SHP77 (cell line): ENCODE data around the gene CTBS.
"Not testable (repeated sequence)": the region's sequence is repeated elsewhere in the genome, so short reads cannot be mapped to it uniquely, and the experiment has no call there.

Experiments used
- DNase-seq, 2 experiments: peaks; one replicate each; lab custom pipeline; 2025; lab: John Stamatoyannopoulos, UW

Gene CTBS

GRCh38 chr1:84573967-84574842 is at the start of gene CTBS:
CTBS (minus strand) TSS chr1:84574440; CDS start chr1:84574415, 25 bp downstream.
- peak; percentile 76 to 83 for DNase-seq

GRCh38 chr1:84621553-84621952 is 47.3 kb upstream of the CTBS start:
- DNase-seq: no peak

GRCh38 chr1:84620720-84621313 is 46.6 kb upstream of the CTBS start:
- peak; percentile 86 to 88 for DNase-seq

- peak; percentile 6 to 10 for DNase-seq
Measured at GRCh38 chr1:84619383-84620102, 45.3 kb upstream of the CTBS start.

GRCh38 chr1:84617349-84617748 is 43.1 kb upstream of the CTBS start:
- DNase-seq: no peak

GRCh38 chr1:84615790-84616189 is 41.5 kb upstream of the CTBS start:
- DNase-seq: no peak

GRCh38 chr1:84613887-84614286 is 39.6 kb upstream of the CTBS start:
- no peak for DNase-seq

GRCh38 chr1:84613026-84613425 is 38.8 kb upstream of the CTBS start:
- DNase-seq: no peak

- DNase-seq: no peak
Measured at GRCh38 chr1:84611796-84612195, 37.6 kb upstream of the CTBS start.

GRCh38 chr1:84611091-84611490 is 36.9 kb upstream of the CTBS start:
- no peak for DNase-seq

GRCh38 chr1:84606977-84607376 is 32.7 kb upstream of the CTBS start:
- DNase-seq: no peak

GRCh38 chr1:84605157-84605556 is 30.9 kb upstream of the CTBS start:
- DNase-seq: no peak

- DNase-seq: peak; percentile 83 to 87
Measured at GRCh38 chr1:84603941-84604830, 29.9 kb upstream of the CTBS start.

GRCh38 chr1:84603223-84603622 is 29.0 kb upstream of the CTBS start:
- DNase-seq: no peak

GRCh38 chr1:84600796-84601195 is 26.6 kb upstream of the CTBS start:
- no peak for DNase-seq

- no peak for DNase-seq
Measured at GRCh38 chr1:84598846-84599741, 24.9 kb upstream of the CTBS start.

GRCh38 chr1:84598418-84598817 is 24.2 kb upstream of the CTBS start:
- no peak for DNase-seq

- no peak for DNase-seq
Measured at GRCh38 chr1:84597011-84597410, 22.8 kb upstream of the CTBS start.

GRCh38 chr1:84594959-84595358 is 20.7 kb upstream of the CTBS start:
- not testable (repeated sequence) for DNase-seq

- no peak for DNase-seq
Measured at GRCh38 chr1:84587099-84587498, 12.9 kb upstream of the CTBS start.

GRCh38 chr1:84585803-84586202 is 11.6 kb upstream of the CTBS start:
- no peak for DNase-seq
